Activated CD4-positive, alpha-beta T cell treated with anti-CD3 and anti-CD28 coated beads for 36 hours (primary cell): Measurements from ENCODE around the gene GCH1. TPM values are rescaled to one million over a fixed set of nuclear protein-coding genes. Genes with fewer than 3 reads are reported as not detected.
"Not testable (repeated sequence)": the region's sequence is repeated elsewhere in the genome, so short reads cannot be mapped to it uniquely, and the experiment has no call there.

Experiments
- ATAC-seq: fragments of 200-7000 bp; cut with Tn5 transposase; one replicate; pipeline ENCODE4 v1.10.0; 2021; ENCODE audit warnings: mild to moderate bottlenecking, moderate library complexity
- CTCF ChIA-PET: fragments of 350-600 bp; sonication (Branson Sonifier 250); formaldehyde crosslinking; loops from one replicate; lab custom pipeline; 2021; ENCODE audit warnings: antibody characterized with exemption; lab: Charles Lee
- POLR2A ChIA-PET: fragments of 350-600 bp; sonication (Branson Sonifier 250); formaldehyde crosslinking; loops from one replicate; lab custom pipeline; 2021; ENCODE audit warnings: antibody characterized with exemption, inconsistent platforms; lab: Charles Lee
- DNase-seq: peaks from one replicate; pipeline ENCODE4 v3.0.0-alpha.2; 2020
- H3K27ac Mint-ChIP-seq: one replicate; pipeline ENCODE4 v1.8.0; 2021; ENCODE audit warnings: mixed read lengths
- H3K27me3 Mint-ChIP-seq: one replicate; pipeline ENCODE4 v1.8.0; 2021; ENCODE audit warnings: mixed read lengths
- H3K36me3 Mint-ChIP-seq: one replicate; pipeline ENCODE4 v1.8.0; 2021; ENCODE audit warnings: low read depth, mixed read lengths
- H3K4me1 Mint-ChIP-seq: one replicate; pipeline ENCODE4 v1.8.0; 2021; ENCODE audit warnings: mixed read lengths
- H3K4me3 Mint-ChIP-seq: one replicate; pipeline ENCODE4 v1.8.0; 2021; ENCODE audit warnings: mild to moderate bottlenecking, moderate library complexity, mixed read lengths
- H3K9me3 Mint-ChIP-seq: one replicate; pipeline ENCODE4 v1.8.0; 2021; ENCODE audit warnings: low read depth, mixed read lengths
- intact Hi-C, 2 experiments: fragments of 100-400 bp; cut with DNase I in 1 of 2; cut with micrococcal nuclease in 1 of 2; formaldehyde crosslinking; loops; one replicate each; pipeline versions ENCODE4 v1.14.2 to v1.15.1; 2022 to 2024; cut with DNase I, micrococcal nuclease
- total RNA-seq, 2 experiments: library from RNA; stranded (reverse); gene quantifications; one replicate each; pipeline ENCODE4 v1.2.3, GENCODE V29; 2021

The GCH1 gene
- total RNA-seq, 2 experiments from 2014 or later, result 28.1 to 36.4 TPM

DNA sequence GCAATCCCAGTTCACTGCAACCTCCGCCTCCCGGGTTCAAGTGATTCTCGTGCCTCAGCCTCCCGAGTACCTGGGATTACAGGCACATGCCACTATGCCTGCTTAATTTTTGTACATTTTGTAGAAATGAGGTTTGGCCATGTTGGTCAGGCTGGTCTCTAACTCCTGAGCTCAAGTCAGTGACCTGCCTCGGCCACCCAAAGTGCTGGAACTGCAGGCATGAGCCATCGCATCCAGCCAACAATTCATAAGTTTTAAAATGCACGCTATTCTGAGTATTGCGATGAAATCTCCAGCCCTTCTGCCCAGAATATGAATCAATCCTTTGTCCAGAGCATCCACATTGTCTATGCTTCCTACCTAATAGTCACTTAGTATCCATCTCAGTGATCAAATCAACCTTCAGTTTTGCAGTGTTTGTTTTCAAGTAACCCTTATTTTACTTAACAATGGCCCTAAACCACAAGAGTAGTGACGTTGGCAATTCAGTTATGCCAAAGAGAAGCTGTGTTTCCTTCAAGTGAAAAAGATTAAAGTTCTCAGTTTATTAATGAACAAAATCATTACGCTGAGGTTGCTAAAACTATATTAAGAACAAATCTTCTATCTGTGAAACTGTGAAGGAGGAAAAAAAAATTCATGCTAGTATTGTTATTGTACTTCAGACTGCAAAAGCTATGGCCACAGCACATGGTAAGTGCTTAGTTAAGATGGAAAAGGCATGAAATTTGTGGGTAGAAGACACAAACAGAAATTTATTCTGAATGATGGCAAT lies 11.0 kb downstream of the GCH1 start:
- ATAC-seq, result no peak
- CTCF ChIA-PET, result interaction anchor here (0.6 to 8.9 kb wide), 5 partner anchors 9 to 328 kb away, joined by 3 to 42 read pairs (median 4); partner anchors contain the start of gene GCH1
- POLR2A ChIA-PET, result no interaction called here
- peaks cover 60% of the 10 kb centered on the region for H3K4me1 Mint-ChIP-seq
- no peaks in the 10 kb centered on the region for H3K9me3 Mint-ChIP-seq
- H3K36me3 Mint-ChIP-seq, result no peaks in the 10 kb centered on the region
- no peak for DNase-seq
- no peak overlapping the region for H3K4me3 Mint-ChIP-seq
- intact Hi-C loops, result no loop called here
- no peaks in the 10 kb centered on the region for H3K27me3 Mint-ChIP-seq
- no peak overlapping the region for H3K27ac Mint-ChIP-seq

DNA sequence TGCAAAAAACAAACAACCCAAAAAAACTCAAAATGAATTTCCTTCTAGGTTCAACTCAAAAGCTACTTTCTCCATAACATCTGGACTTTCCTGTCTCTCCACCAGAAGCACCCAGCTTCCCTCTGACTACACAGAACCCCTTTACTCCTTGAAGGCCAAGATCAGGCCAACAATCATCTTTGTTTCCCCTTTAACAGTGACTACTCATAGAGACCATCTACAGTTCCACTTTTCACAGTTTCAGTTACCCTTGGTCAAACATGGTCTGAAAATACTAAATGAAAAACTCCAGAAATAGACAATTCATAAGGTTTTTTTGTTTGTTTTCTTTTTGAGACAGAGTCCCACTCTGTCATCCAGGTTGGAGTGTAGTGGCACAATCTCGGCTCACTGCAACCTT lies 11.8 kb downstream of the GCH1 start:
- ChIA-PET POLR2A (interaction anchor here (0.7 kb wide), 1 partner anchor 12 kb away, joined by 3 read pairs; no protein-coding TSS in a partner anchor), CTCF (interaction anchor here (0.6 to 8.9 kb wide), 7 partner anchors 9 to 327 kb away, joined by 3 to 42 read pairs (median 6); partner anchors contain the start of gene GCH1)
- H3K4me3 Mint-ChIP-seq, result no peak overlapping the region
- no peaks in the 10 kb centered on the region for H3K9me3 Mint-ChIP-seq
- peaks cover 57% of the 10 kb centered on the region for H3K4me1 Mint-ChIP-seq
- H3K27ac Mint-ChIP-seq, result no peak overlapping the region
- DNase-seq (no peak), ATAC-seq (no peak)
- no peaks in the 10 kb centered on the region for H3K27me3 Mint-ChIP-seq
- H3K36me3 Mint-ChIP-seq, result no peaks in the 10 kb centered on the region
- intact Hi-C loops, result no loop called here

DNA sequence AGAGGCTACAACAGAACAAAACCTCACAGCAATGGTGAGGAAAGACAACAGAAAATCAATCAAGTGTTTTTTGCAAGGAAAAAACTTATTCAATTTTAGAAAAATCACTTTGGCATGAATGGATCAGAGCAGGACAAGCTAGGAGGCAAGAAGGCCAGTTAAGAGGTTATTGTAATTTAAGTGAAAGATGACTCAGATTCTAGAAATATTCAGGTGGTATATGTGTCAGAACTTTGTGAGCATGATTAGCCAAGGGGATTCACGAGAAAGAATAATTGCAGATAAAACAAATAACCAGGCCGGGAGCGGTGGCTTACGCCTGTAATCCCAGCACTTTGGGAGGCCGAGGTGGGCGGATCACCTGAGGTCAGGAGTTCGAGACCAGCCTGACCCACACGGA lies 12.7 kb downstream of the GCH1 start:
- ATAC-seq, result peak; percentile 50
- peaks cover 53% of the 10 kb centered on the region for H3K4me1 Mint-ChIP-seq
- ChIA-PET CTCF (interaction anchor here (0.5 to 8.9 kb wide), 5 partner anchors 8 to 99 kb away, joined by 3 to 42 read pairs (median 6); partner anchors contain the start of gene GCH1), POLR2A (interaction anchor here (0.7 kb wide), 1 partner anchor 13 kb away, joined by 3 read pairs; no protein-coding TSS in a partner anchor)
- intact Hi-C loops, result no loop called here
- no peak for DNase-seq
- H3K27me3 Mint-ChIP-seq, result no peaks in the 10 kb centered on the region
- H3K27ac Mint-ChIP-seq, result peak overlapping the region; percentile 70
- no peak overlapping the region for H3K4me3 Mint-ChIP-seq
- no peaks in the 10 kb centered on the region for H3K9me3 Mint-ChIP-seq
- no peaks in the 10 kb centered on the region for H3K36me3 Mint-ChIP-seq

DNA sequence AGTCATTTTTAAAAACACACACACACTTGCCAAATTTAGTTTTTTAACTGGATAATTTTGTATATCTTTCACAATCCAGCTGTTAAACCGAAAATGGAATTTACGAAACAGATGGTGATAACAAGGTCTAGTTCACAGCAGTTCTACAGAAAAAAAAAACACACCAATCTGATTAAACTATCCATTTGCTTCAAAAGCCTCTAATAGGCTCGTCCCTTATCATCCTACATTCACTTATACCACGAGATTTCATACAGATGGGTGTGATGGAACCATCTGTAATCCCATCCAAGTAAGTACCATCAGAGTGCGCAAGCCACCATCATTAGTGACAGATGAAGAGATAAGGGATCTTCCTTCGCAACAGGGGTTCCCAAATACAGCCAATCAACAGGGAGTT lies 20.1 kb downstream of the GCH1 start:
- no peak for ATAC-seq
- ChIA-PET CTCF (interaction anchor here (1.0 to 2.6 kb wide), 7 partner anchors 9 to 382 kb away, joined by 3 to 14 read pairs (median 5); partner anchors contain the start of gene GCH1), POLR2A (interaction anchor here (0.7 kb wide), 1 partner anchor 39 kb away, joined by 4 read pairs; no protein-coding TSS in a partner anchor)
- no peaks in the 10 kb centered on the region for H3K9me3 Mint-ChIP-seq
- H3K4me1 Mint-ChIP-seq, result peaks cover 37% of the 10 kb centered on the region
- no peak overlapping the region for H3K4me3 Mint-ChIP-seq
- peak overlapping the region; percentile 100 for H3K27ac Mint-ChIP-seq
- intact Hi-C loops, result loop anchor here in 1 of 2 experiments (1.0 kb wide), 1 partner anchor 20 kb away; the partner anchor contains the start of gene GCH1
- DNase-seq, result no peak
- peaks cover 7% of the 10 kb centered on the region for H3K36me3 Mint-ChIP-seq
- H3K27me3 Mint-ChIP-seq, result no peaks in the 10 kb centered on the region

DNA sequence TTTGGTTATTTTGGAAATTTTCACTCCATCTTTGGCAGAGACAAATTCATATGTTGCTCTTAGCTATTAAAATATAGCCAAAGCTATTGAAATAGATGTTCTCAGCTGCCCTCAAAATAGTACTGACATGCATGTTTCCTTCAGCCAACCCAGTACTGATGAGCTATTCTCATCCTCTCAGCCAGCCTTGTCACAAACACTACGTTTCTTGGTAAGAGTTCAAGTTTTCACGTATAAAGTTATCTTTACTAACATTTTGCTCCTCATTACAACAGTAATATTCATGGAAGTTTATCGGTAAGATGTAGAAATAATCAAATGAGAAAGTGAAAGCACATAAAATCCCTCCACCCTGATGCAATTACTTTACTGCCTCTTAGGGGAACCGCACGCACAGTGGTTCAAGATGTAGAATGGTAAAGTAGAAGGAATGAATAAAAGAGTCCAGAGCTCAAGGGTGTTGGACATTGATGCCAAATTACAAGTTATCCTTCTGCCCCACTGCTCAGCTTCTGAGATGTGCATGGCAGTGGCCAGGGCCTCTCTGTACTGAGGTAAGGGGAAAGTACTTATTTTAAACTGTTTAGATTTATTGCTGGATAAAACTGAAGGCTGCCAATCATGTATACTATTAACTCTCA lies 20.7 kb downstream of the GCH1 start:
- CTCF ChIA-PET, result interaction anchor here (0.6 to 2.6 kb wide), 14 partner anchors 8 to 485 kb away, joined by 3 to 14 read pairs (median 4); partner anchors contain the start of genes CDKN3 and GCH1
- intact Hi-C loops, result loop anchor here (1.0 to 2.0 kb wide), 4 partner anchors 11 to 317 kb away; partner anchors contain the start of gene GCH1 (in 2 of the 2)
- Mint-ChIP-seq H3K27me3 (no peaks in the 10 kb centered on the region), H3K27ac (peak overlapping the region; percentile 100), H3K36me3 (peaks cover 7% of the 10 kb centered on the region), H3K4me1 (peaks cover 39% of the 10 kb centered on the region), H3K4me3 (peak overlapping the region; percentile 83), H3K9me3 (no peaks in the 10 kb centered on the region)
- DNase-seq (peak; percentile 23), ATAC-seq (peak; percentile 77)
- POLR2A ChIA-PET, result interaction anchor here (0.5 to 1.3 kb wide), 4 partner anchors 11 to 220 kb away, joined by 3 read pairs; no protein-coding TSS in a partner anchor

DNA sequence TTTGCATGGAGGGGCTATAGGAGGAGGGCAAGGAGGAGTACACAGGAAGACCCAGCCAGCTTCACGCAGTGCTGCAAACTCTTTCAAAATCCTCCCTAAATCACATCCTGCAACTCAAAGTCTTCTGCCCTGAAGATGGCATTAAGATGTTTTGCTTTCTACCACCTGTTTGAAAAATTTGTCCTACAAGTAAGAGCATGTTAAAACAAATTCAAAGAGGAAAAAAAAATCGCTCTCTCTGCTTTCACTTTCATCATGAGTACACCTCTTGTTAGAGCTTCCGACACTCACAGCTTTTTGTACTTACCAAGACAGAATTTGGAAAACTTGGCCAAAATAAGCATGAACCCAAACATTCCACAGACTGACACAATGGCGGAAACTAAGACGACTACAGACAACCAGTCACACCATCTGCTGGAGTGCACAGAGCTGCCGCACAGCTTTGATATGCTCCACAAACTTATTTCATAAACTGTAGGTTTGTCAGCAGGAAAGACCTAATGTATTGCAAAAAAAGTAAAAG lies 21.3 kb downstream of the GCH1 start:
- H3K27me3 Mint-ChIP-seq, result no peaks in the 10 kb centered on the region
- peak overlapping the region; percentile 100 for H3K27ac Mint-ChIP-seq
- ATAC-seq (peak; percentile 71), DNase-seq (peak; percentile 34)
- peaks cover 7% of the 10 kb centered on the region for H3K36me3 Mint-ChIP-seq
- no peaks in the 10 kb centered on the region for H3K9me3 Mint-ChIP-seq
- peak overlapping the region; percentile 83 for H3K4me3 Mint-ChIP-seq
- intact Hi-C loops, result loop anchor here (1.0 to 2.0 kb wide), 4 partner anchors 12 to 316 kb away; partner anchors contain the start of gene GCH1 (in 1 of the 2)
- H3K4me1 Mint-ChIP-seq, result peaks cover 39% of the 10 kb centered on the region
- ChIA-PET POLR2A (interaction anchor here (0.5 to 1.3 kb wide), 5 partner anchors 12 to 221 kb away, joined by 3 to 4 read pairs (median 3); no protein-coding TSS in a partner anchor), CTCF (interaction anchor here (0.6 to 2.6 kb wide), 13 partner anchors 9 to 484 kb away, joined by 3 to 14 read pairs (median 4); partner anchors contain the start of genes CDKN3 and GCH1)

DNA sequence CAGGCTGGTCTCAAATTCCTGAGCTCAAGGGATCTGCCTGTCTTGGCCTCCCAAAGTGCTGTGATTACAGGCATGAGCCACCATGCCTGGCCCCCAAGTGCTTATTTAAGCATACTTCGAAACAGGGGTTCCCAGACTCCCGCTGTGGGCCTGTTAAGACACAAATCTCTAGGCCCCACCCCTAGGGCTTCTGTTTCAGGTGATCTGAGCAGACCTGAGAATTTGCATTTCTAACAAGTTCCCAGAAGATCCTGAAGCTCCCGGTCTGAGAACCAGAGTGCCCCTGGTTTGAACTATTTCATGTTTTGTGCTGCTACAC lies 25.0 kb downstream of the GCH1 start:
- Mint-ChIP-seq H3K9me3 (no peaks in the 10 kb centered on the region), H3K4me1 (peaks cover 31% of the 10 kb centered on the region), H3K27me3 (no peaks in the 10 kb centered on the region), H3K27ac (no peak overlapping the region), H3K36me3 (peaks cover 6% of the 10 kb centered on the region), H3K4me3 (no peak overlapping the region)
- ChIA-PET POLR2A (no interaction called here), CTCF (interaction anchor here (1.0 to 1.4 kb wide), 3 partner anchors 12 to 1635 kb away, joined by 3 to 4 read pairs (median 3); no protein-coding TSS in a partner anchor)
- ATAC-seq (no peak), DNase-seq (no peak)
- intact Hi-C loops, result no loop called here

DNA sequence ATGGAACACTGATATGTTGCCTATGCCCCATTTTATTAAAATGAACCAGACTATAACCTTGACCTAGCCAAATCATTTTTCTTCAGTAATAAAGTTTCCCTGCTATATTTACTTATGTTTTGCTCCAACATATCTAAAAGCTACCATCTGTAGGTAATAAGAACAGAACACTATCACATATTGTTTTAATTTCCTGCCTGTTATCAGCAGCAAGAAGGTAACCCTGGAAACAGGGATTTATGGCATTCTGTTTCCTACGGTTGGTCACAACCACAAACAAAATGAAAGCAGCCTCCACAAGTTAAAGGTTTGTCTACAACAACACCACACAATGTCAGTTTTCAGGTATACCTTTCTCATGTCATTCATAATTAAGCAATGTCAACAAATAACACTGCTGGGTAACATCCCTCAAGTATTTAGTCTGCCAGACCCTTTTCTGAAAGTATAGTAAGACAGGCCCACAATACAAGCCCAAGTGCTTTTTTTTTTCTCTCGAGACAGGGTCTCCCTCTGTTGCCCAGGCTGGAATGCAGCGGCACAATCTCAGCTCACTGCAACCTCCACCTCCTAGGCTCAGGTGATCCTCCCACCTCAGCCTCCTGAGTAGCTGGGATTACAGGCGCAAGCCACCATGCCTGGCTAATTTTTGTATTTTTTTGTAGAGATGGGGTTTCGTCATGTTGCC lies 25.5 kb downstream of the GCH1 start:
- DNase-seq, result no peak
- POLR2A ChIA-PET, result no interaction called here
- no peak for ATAC-seq
- Mint-ChIP-seq H3K4me1 (peaks cover 26% of the 10 kb centered on the region), H3K4me3 (no peak overlapping the region), H3K9me3 (no peaks in the 10 kb centered on the region), H3K27me3 (no peaks in the 10 kb centered on the region), H3K27ac (peak overlapping the region; percentile 19), H3K36me3 (peaks cover 4% of the 10 kb centered on the region)
- intact Hi-C loops, result no loop called here
- CTCF ChIA-PET, result interaction anchor here (1.1 to 1.4 kb wide), 6 partner anchors 13 to 103 kb away, joined by 3 to 4 read pairs (median 3); no protein-coding TSS in a partner anchor

DNA sequence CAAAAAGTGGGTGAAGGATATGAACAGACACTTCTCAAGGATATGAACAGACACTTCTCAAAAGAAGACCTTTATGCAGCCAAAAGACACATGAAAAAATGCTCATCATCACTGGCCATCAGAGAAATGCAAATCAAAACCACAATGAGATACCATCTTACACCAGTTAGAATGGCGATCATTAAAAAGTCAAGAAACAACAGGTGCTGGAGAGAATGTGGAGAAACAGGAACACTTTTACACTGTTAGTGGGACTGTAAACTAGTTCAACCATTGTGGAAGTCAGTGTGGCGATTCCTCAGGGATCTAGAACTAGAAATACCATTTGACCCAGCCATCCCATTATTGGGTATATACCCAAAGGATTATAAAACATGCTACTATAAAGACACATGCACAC lies 27.0 kb downstream of the GCH1 start:
- H3K27ac Mint-ChIP-seq, H3K27me3 Mint-ChIP-seq, H3K4me3 Mint-ChIP-seq, POLR2A ChIA-PET, H3K9me3 Mint-ChIP-seq, DNase-seq, H3K36me3 Mint-ChIP-seq, intact Hi-C loops, ATAC-seq: not testable (repeated sequence)
- CTCF ChIA-PET, result interaction anchor here (1.4 kb wide), 1 partner anchor 22 kb away, joined by 3 read pairs; no protein-coding TSS in a partner anchor
- H3K4me1 Mint-ChIP-seq, result peaks cover 27% of the 10 kb centered on the region
